ENCODE results near the gene PISD.
"Not testable (repeated sequence)": the region's sequence is repeated elsewhere in the genome, so short reads cannot be mapped to it uniquely, and the experiment has no call there.

The PISD gene

DNA sequence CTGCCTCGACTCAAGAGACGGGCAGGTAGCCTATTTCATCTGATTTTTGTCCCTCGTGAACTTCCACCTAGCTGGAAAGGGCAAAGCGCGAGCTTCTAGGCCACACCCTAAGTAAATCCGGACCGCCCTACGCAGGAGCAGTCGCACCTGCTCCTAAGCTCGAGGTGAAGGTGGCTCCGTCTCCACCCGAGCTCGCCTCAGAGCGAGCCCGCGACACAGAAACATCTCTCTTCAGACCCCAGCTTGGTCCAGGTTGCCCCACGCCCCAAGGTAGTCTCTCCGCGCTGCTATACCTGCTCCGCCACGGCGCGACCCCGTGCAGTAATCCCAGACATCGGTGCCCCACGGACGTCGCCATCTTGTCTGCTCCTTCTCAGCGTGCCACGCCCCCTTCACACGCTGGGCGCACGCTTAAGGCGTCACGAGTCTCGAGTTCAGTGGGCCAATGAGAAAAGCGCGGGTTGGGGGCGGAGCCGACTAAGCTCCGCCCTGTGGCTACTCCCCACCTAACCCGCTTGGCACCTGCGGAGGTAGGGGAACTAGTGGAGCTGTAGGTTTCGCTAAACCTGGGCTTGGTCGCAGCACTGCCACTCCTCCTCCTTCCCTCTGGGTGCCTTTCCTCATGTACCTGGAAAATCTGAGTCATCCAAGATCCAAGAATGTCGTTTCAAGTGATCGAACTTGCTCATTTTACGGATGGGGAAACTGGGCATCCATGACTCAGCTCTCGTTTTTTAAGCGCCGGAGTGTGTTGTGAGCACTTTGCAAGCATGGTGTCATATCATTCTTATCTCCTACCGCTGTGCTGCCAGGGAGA, at the start of gene PISD:
TSS of gene PISD (minus strand) at position 365 of the 817 bp plus-strand sequence. CDS start at position 358, 7 bp downstream.
- DNase-seq (ENCODE audit: low read depth), result peak; percentile 85

DNA sequence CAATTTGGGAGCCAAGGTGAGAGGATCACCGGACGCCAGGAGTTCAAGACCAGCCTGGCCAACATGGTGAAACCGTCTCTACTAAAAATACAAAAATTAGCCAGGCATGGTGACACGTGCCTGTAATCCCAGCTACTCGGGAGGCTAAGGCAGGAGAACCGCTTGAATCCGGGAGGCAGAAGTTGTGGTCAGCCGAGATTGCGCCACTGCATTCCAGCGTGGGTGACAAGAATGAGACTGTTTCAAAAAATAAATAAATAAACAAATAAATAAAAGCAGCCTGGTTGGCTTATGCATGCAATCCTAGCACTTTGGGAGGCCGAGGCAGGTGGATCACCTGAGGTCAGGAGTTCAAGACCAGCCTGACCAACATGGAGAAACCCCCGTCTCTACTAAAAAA, 49.2 kb upstream of the PISD start:
- DNase-seq (ENCODE audit: low read depth), result not testable (repeated sequence)

GRCh38 chr22:31707519-31707918, 45.5 kb upstream of the PISD start:
- DNase-seq (ENCODE audit: low read depth), result no peak

GRCh38 chr22:31695423-31695822, 33.4 kb upstream of the PISD start:
- no peak for DNase-seq (ENCODE audit: low read depth)

GRCh38 chr22:31694046-31694445, 32.0 kb upstream of the PISD start:
- not testable (repeated sequence) for DNase-seq (ENCODE audit: low read depth)

GRCh38 chr22:31692186-31692886, 30.3 kb upstream of the PISD start:
- no peak for DNase-seq (ENCODE audit: low read depth)

- no peak for DNase-seq (ENCODE audit: low read depth)
Measured at GRCh38 chr22:31691408-31691807, 29.4 kb upstream of the PISD start.

DNA sequence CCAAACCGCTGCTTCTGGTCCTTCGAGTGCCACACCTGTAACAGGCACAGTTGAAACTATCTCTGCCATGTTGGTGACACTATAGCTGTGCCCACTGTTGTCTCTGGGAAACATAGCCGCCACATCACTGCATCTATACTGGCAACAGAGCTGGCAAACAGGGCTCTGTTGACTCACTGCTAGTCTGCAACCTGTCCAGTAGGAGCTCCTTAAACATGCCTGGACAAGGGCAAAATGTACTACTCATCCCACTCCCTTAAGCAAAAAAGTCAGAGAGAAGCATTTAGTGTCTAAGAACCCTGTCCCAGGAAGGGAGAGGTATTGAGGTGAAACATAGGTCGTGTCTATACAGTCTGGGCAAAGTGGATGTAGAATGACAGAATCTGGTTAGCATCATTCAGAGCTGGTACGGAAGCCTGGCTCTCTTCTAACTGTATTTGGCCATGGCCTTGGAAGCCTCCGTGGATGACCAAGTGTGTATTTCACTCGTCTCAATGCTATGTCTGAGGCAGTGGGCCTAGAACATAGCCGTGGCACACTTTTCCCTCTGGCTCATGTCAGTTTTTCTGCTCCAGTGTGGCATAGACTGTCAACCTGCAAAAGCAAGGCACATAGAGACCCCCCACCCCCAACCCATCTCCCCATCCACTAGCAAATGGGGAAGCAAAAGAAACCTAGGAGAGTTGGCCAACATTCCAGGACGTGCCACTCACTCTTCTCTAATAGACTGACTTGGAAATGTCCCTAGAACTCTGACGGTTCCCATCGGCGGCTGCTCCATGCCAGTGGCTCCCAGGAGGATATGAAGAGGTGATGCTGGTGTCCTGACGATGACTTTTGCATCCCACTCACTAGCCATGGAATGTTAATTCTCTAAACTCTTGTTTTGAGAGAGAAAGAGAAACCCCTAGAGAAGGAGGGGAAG, 21.4 kb upstream of the PISD start:
- DNase-seq (ENCODE audit: low read depth), result no peak

GRCh38 chr22:31682751-31683150, 20.7 kb upstream of the PISD start:
- DNase-seq (ENCODE audit: low read depth), result no peak

DNA sequence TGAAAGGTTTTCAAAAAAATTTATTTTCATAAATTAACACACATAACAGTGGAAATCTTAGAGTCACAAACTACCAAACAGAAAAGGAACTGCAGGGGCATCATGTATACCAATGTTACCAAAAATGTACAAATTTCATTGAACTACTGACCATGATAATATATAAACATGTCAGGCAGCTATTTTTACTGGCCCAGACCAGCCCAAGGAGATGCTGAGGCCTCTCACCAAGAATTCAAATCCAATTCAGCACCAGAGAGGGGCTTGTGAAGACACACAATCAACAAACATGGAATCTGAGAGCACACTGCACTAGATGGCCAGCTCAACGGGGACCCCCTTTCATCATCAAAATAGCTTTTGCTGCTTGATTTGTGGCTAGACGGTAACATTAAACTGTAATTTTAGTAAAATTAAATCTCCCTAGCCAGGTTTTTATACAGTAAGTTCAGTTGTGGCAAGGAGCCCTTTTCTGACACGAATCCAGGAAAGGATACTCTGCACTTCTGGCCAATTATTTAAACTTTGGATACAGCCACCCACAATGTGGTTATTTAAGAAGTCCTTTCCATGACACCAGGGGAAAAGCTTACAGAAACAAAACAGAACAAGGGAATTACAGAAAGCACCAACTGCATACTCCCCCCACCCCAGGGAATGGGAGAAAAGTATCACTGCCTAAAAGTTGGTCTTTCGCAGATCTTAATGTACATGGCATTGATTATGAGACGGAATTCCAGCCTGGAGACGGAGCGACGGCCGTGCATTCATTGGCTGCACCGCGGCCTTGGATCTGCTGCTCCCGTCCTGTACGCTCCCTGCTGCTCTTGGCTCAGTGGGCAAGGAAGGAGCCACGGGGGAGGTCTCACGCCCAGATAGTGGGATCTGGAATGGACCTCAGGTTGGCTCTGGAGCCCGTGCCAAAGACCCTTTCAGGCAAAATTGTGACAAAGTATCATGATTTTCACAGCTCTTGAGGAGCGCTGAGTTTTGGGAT, 19.6 kb upstream of the PISD start:
- no peak for DNase-seq (ENCODE audit: low read depth)

GRCh38 chr22:31680861-31681341, 18.9 kb upstream of the PISD start:
- DNase-seq (ENCODE audit: low read depth), result peak; percentile 51

DNA sequence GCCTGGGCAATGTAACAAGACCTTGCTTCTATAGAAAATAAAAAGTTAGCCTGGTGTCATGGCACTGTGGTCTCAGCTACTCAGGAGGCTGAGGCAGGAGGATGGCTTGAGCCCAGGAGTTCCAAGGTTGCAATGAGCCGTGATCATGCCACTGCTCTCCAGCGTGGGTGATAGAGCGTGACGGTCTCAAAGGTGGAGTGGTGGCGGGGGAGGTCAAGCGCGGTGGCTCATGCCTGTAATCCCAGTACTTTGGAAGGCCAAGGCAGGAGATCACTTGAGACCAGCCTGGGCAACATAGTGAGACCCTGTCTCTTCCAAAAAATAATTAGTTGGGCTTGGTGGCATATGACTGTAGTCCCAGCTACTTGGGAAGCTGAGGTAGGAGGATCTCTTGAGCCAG, 16.7 kb upstream of the PISD start:
- DNase-seq (ENCODE audit: low read depth), result no peak

DNA sequence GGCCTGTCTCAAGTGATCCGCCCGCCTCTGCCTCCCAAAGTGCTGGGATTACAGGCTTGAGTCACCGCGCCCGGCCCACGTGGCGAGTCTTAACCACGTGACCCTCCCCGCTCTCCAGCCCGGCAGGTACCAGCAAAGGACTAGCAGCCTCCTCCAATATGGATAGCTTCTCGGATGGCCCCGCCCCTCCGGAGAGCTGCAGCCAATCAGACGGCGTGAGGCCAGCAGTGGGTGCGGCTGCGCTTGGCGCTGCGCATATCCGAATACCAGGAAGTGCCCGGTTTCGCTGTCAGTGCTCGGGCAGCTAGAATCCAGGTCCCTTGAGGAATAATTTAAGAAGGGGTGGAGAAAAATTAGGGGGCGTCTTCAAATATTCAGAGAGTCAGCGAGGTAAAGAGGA, 14.7 kb upstream of the PISD start:
- peak; percentile 71 for DNase-seq (ENCODE audit: low read depth)

GRCh38 chr22:31674219-31674618, 12.2 kb upstream of the PISD start:
- DNase-seq (ENCODE audit: low read depth), result not testable (repeated sequence)

GRCh38 chr22:31668849-31669248, 6.8 kb upstream of the PISD start:
- DNase-seq (ENCODE audit: low read depth), result not testable (repeated sequence)

GRCh38 chr22:31662668-31663037, 638 bp upstream of the PISD start:
- no peak for DNase-seq (ENCODE audit: low read depth)

- peak; percentile 72 for DNase-seq (ENCODE audit: low read depth)
Measured at GRCh38 chr22:31660860-31661341, 1.1 kb downstream of the PISD start.

- DNase-seq (ENCODE audit: low read depth), result no peak
Measured at GRCh38 chr22:31659246-31659645, 2.8 kb downstream of the PISD start.

DNA sequence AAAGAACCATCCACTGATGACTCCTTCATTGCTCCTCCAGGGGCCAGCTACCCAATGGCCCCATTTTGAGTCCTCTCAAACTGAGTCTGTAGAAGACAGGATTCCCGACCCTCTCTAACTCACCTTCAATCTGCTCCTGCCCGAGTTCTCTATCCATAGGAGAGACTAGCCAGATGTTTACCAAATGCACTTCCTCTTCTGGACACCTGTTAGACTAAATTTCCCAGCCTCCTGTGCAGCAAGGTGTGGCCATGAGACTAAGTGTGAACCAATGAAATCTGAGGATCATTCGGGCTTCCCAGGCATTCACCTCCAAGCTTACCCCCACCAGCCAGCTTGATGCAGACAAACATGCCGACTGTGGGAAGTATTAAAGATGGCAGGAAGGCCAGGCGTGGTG, 7.6 kb downstream of the PISD start:
- no peak for DNase-seq (ENCODE audit: low read depth)

- no peak for DNase-seq (ENCODE audit: low read depth)
Measured at GRCh38 chr22:31653944-31654343, 8.1 kb downstream of the PISD start.

All from GM04504 (cell line).